ENCODE data around the gene ITGA6. TPM values are rescaled to one million over a fixed set of nuclear protein-coding genes. Genes with fewer than 3 reads are reported as not detected.

The ITGA6 gene
- 93.1 TPM for total RNA-seq (2021; ENCODE audit: unreplicated experiment)
- 40.2 and 46.0 TPM in 2 replicates for polyA plus RNA-seq (2012)
- Bru-seq, nascent RNA, result percentile 97 among the genes with signal in this experiment
- BruChase-seq, experiment 1, labeled RNA remaining after a 6-hour chase, result percentile 93 among the genes with signal in this experiment
- percentile 88 among the genes with signal in this experiment for BruChase-seq, experiment 2, labeled RNA remaining after a 2-hour chase
- long read RNA-seq, full-length matches to known transcripts, result 108 of 223 reads
- long read RNA-seq, partial matches to known transcripts, result 58 of 223 reads
- long read RNA-seq, other reads (novel, unspliced or antisense), result 57 of 223 reads

GRCh38 chr2:172427256-172427989, at the start of gene ITGA6:
TSS of gene ITGA6 (plus strand) at chr2:172427586.
- CTCF ChIA-PET, result interaction anchor here (0.6 to 2.2 kb wide), 6 partner anchors 12 to 201 kb away, joined by 3 to 22 read pairs (median 4); no protein-coding TSS in a partner anchor
- Histone ChIP-seq H3K4me1 (ENCODE audit: control insufficient read depth in 1 of 2, insufficient read depth in 2 of 2, low read length in 2 of 2) (peaks cover 31 to 48% of the 10 kb centered on the region in 2 experiments), H3K4me3 (replicated peaks in 1 of 2; ENCODE audit: low read depth in 1 of 2, low read length in 2 of 2) (peak within 1 kb of the TSS; percentile 60 to 73), H4K20me1 (ENCODE audit: insufficient read depth) (peaks cover 6% of the 10 kb centered on the region; the same call in 1 of the 2 replicates), H3K4me2 (ENCODE audit: low read length) (peak within 1 kb of the TSS; percentile 87), H3K9me2 (ENCODE audit: insufficient read depth) (no peaks in the 10 kb centered on the region), H3K27ac (ENCODE audit: low read depth, low read length) (peak within 1 kb of the TSS; percentile 84), H3K36me3 (ENCODE audit: control insufficient read depth in 1 of 2, insufficient read depth in 2 of 2, low read length in 2 of 2) (0 out of 4 replicates have a peak, but pooled peaks cover 0 to 4% of the 10 kb centered on the region in 2 experiments), H2AFZ (ENCODE audit: low read depth, low read length, poor library complexity, severe bottlenecking) (peak within 1 kb of the TSS; percentile 4), H3K79me2 (ENCODE audit: insufficient read depth, low read length) (peaks cover 49% of the 10 kb centered on the region), H3K9me3 (ENCODE audit: control insufficient read depth in 1 of 2, insufficient read depth in 1 of 2, low read depth in 1 of 2, low read length in 2 of 2) (no peaks in the 10 kb centered on the region), H3K27me3 (ENCODE audit: insufficient read depth, low read length) (no peaks in the 10 kb centered on the region), H3K9ac (ENCODE audit: low read length) (peak within 1 kb of the TSS; percentile 90)
- POLR2A ChIA-PET, result interaction anchor here (0.6 to 3.8 kb wide), 15 partner anchors 8 to 252 kb away, joined by 3 to 56 read pairs (median 4); no protein-coding TSS in a partner anchor
- ATAC-seq (peak; percentile 85), DNase-seq (ENCODE audit: low read depth, low spot score) (peak; percentile 83)
- intact Hi-C loops (cut with micrococcal nuclease), result loop anchor here (5.0 kb wide), 1 partner anchor 175 kb away; no protein-coding TSS in a partner anchor
- RAD21 ChIA-PET (ENCODE audit: low non-redundant PET in 1 of 2, low total read pairs in 2 of 2, uncharacterized antibody in 2 of 2, unreplicated experiment in 2 of 2), result interaction anchor here (0.6 to 1.9 kb wide), 4 partner anchors 34 to 839 kb away, joined by 3 to 9 read pairs (median 5); no protein-coding TSS in a partner anchor
- no TSS peak for BruUV-seq (replicated peaks)
- TF ChIP-seq, protein P1, sequence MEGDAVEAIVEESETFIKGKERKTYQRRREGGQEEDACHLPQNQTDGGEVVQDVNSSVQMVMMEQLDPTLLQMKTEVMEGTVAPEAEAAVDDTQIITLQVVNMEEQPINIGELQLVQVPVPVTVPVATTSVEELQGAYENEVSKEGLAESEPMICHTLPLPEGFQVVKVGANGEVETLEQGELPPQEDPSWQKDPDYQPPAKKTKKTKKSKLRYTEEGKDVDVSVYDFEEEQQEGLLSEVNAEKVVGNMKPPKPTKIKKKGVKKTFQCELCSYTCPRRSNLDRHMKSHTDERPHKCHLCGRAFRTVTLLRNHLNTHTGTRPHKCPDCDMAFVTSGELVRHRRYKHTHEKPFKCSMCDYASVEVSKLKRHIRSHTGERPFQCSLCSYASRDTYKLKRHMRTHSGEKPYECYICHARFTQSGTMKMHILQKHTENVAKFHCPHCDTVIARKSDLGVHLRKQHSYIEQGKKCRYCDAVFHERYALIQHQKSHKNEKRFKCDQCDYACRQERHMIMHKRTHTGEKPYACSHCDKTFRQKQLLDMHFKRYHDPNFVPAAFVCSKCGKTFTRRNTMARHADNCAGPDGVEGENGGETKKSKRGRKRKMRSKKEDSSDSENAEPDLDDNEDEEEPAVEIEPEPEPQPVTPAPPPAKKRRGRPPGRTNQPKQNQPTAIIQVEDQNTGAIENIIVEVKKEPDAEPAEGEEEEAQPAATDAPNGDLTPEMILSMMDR (IDR thresholded peaks at IDR 0.05 in 2 of 3, conservative IDR thresholded peaks at IDR 0.05 in 1 of 3; ENCODE audit: borderline replicate concordance in 1 of 3, insufficient read depth in 1 of 3, low read depth in 2 of 3, low read length in 2 of 3), result peak in 1 of 3 experiments; percentile 13; a peak in 1 of 6 replicates
- TF ChIP-seq EZH2phosphoT487 (IDR thresholded peaks at IDR 0.05; ENCODE audit: borderline replicate concordance), result no peak
- TF ChIP-seq, protein P2, sequence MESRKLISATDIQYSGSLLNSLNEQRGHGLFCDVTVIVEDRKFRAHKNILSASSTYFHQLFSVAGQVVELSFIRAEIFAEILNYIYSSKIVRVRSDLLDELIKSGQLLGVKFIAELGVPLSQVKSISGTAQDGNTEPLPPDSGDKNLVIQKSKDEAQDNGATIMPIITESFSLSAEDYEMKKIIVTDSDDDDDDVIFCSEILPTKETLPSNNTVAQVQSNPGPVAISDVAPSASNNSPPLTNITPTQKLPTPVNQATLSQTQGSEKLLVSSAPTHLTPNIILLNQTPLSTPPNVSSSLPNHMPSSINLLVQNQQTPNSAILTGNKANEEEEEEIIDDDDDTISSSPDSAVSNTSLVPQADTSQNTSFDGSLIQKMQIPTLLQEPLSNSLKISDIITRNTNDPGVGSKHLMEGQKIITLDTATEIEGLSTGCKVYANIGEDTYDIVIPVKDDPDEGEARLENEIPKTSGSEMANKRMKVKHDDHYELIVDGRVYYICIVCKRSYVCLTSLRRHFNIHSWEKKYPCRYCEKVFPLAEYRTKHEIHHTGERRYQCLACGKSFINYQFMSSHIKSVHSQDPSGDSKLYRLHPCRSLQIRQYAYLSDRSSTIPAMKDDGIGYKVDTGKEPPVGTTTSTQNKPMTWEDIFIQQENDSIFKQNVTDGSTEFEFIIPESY (IDR thresholded peaks at IDR 0.05; ENCODE audit: extremely low read depth, insufficient replicate concordance, low read length), result peak; percentile 56
- TF ChIP-seq SP1 (IDR thresholded peaks at IDR 0.05; ENCODE audit: low read depth), result peak; percentile 31; the same call in 1 of the 2 replicates
- TF ChIP-seq CEBPB (IDR thresholded peaks at IDR 0.05; ENCODE audit: low read depth), result no peak
- no peak for TF ChIP-seq EZH2 (IDR thresholded peaks at IDR 0.05)
- peak; percentile 51; the same call in 1 of the 2 replicates for TF ChIP-seq CBX3 (IDR thresholded peaks at IDR 0.05; ENCODE audit: low read depth)
- TF ChIP-seq ELF1 (IDR thresholded peaks at IDR 0.05; ENCODE audit: borderline replicate concordance, low read depth), result no peak
- TF ChIP-seq JUND (IDR thresholded peaks at IDR 0.05), result no peak
- peak; percentile 8 for TF ChIP-seq TCF7L2 (IDR thresholded peaks at IDR 0.05; ENCODE audit: borderline replicate concordance, extremely low read depth, insufficient read depth, insufficient read length)
- TF ChIP-seq, protein P3, sequence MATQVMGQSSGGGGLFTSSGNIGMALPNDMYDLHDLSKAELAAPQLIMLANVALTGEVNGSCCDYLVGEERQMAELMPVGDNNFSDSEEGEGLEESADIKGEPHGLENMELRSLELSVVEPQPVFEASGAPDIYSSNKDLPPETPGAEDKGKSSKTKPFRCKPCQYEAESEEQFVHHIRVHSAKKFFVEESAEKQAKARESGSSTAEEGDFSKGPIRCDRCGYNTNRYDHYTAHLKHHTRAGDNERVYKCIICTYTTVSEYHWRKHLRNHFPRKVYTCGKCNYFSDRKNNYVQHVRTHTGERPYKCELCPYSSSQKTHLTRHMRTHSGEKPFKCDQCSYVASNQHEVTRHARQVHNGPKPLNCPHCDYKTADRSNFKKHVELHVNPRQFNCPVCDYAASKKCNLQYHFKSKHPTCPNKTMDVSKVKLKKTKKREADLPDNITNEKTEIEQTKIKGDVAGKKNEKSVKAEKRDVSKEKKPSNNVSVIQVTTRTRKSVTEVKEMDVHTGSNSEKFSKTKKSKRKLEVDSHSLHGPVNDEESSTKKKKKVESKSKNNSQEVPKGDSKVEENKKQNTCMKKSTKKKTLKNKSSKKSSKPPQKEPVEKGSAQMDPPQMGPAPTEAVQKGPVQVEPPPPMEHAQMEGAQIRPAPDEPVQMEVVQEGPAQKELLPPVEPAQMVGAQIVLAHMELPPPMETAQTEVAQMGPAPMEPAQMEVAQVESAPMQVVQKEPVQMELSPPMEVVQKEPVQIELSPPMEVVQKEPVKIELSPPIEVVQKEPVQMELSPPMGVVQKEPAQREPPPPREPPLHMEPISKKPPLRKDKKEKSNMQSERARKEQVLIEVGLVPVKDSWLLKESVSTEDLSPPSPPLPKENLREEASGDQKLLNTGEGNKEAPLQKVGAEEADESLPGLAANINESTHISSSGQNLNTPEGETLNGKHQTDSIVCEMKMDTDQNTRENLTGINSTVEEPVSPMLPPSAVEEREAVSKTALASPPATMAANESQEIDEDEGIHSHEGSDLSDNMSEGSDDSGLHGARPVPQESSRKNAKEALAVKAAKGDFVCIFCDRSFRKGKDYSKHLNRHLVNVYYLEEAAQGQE (IDR thresholded peaks at IDR 0.05; ENCODE audit: low read depth), result no peak
- TF ChIP-seq ZNF274 (IDR thresholded peaks at IDR 0.05; ENCODE audit: low read depth, low read length), result no peak
- TF ChIP-seq POLR2AphosphoS5 (IDR thresholded peaks at IDR 0.05; ENCODE audit: low read depth, low read length), result peak; percentile 99
- TF ChIP-seq POLR2A (IDR thresholded peaks at IDR 0.05; ENCODE audit: borderline replicate concordance, extremely low read depth, insufficient read depth, insufficient read length), result peak; percentile 94
- TF ChIP-seq ATF3 (IDR thresholded peaks at IDR 0.05), result no peak

Data from HCT116 (cell line).